ENCODE results near the gene TRAPPC13.
A peak's percentile ranks its signal among the peaks of the same experiment; 100 is the strongest.
"Not testable (repeated sequence)": the region's sequence is repeated elsewhere in the genome, so short reads cannot be mapped to it uniquely, and the experiment has no call there.

Gene TRAPPC13

GRCh38 chr5:65624571-65625555 is at the start of gene TRAPPC13, which contains the start of gene SHLD3:
TSS of gene TRAPPC13 (plus strand) at chr5:65625027. CDS start at chr5:65625061, 34 bp downstream.
TSS of gene SHLD3 (plus strand) at chr5:65625027. CDS start at chr5:65629588, 4,561 bp downstream.
- DNase-seq, result peak; percentile 96

- no peak for DNase-seq
Observed at GRCh38 chr5:65577141-65577540, 47.7 kb upstream of the TRAPPC13 start.

GRCh38 chr5:65588694-65589093 is 36.1 kb upstream of the TRAPPC13 start:
- peak; percentile 7 for DNase-seq

GRCh38 chr5:65601761-65602160 is 23.1 kb upstream of the TRAPPC13 start:
- DNase-seq, result not testable (repeated sequence)

- DNase-seq, result no peak
Observed at GRCh38 chr5:65611524-65611923, 13.3 kb upstream of the TRAPPC13 start.

GRCh38 chr5:65612298-65612907 is 12.4 kb upstream of the TRAPPC13 start:
- DNase-seq, result no peak

GRCh38 chr5:65620021-65620420 is 4.8 kb upstream of the TRAPPC13 start:
- DNase-seq, result no peak

- DNase-seq, result not testable (repeated sequence)
Observed at GRCh38 chr5:65621961-65622360, 2.9 kb upstream of the TRAPPC13 start.

GRCh38 chr5:65623482-65623881 is 1.3 kb upstream of the TRAPPC13 start:
- DNase-seq, result peak; percentile 15

- DNase-seq, result peak; percentile 97
Observed at GRCh38 chr5:65624025-65624570, 729 bp upstream of the TRAPPC13 start, which contains the start of gene TRIM23. TSS of gene TRIM23 (minus strand) at chr5:65624333. CDS start at chr5:65624274, 59 bp downstream.

GRCh38 chr5:65625743-65626142 is 916 bp downstream of the TRAPPC13 start:
- peak; percentile 19 for DNase-seq

GRCh38 chr5:65630981-65631380 is 6.2 kb downstream of the TRAPPC13 start:
- DNase-seq, result no peak

GRCh38 chr5:65640240-65640639 is 15.4 kb downstream of the TRAPPC13 start:
- no peak for DNase-seq

- DNase-seq, result no peak
Observed at GRCh38 chr5:65646938-65647337, 22.1 kb downstream of the TRAPPC13 start.

GRCh38 chr5:65647941-65648340 is 23.1 kb downstream of the TRAPPC13 start:
- DNase-seq, result no peak

GRCh38 chr5:65651144-65651543 is 26.3 kb downstream of the TRAPPC13 start:
- DNase-seq, result no peak

GRCh38 chr5:65654713-65655112 is 29.9 kb downstream of the TRAPPC13 start:
- DNase-seq, result no peak

GRCh38 chr5:65663804-65664521 is 39.1 kb downstream of the TRAPPC13 start:
- DNase-seq, result no peak

GRCh38 chr5:65668696-65669095 is 43.9 kb downstream of the TRAPPC13 start:
- peak; percentile 12 for DNase-seq

- DNase-seq, result no peak
Observed at GRCh38 chr5:65672796-65673195, 48.0 kb downstream of the TRAPPC13 start.

- no peak for DNase-seq
Observed at GRCh38 chr5:65674749-65675148, 49.9 kb downstream of the TRAPPC13 start.

- peak; percentile 12 for DNase-seq
Observed at GRCh38 chr5:65676056-65676455, 51.2 kb downstream of the TRAPPC13 start.

GRCh38 chr5:65682148-65682547 is 57.3 kb downstream of the TRAPPC13 start:
- no peak for DNase-seq

Data from hematopoietic multipotent progenitor cell treated with erythropoietin and hydrocortisone succinate and interleukin-3 and kit ligand, for 4 days (in vitro differentiated cells).